Retina (tissue), 1 donor: Measurements from ENCODE around the gene CCDC27.

Experiments
- DNase-seq: peaks from one replicate; pipeline ENCODE4 v3.0.0-alpha.2; 2016

CCDC27 gene

DNA sequence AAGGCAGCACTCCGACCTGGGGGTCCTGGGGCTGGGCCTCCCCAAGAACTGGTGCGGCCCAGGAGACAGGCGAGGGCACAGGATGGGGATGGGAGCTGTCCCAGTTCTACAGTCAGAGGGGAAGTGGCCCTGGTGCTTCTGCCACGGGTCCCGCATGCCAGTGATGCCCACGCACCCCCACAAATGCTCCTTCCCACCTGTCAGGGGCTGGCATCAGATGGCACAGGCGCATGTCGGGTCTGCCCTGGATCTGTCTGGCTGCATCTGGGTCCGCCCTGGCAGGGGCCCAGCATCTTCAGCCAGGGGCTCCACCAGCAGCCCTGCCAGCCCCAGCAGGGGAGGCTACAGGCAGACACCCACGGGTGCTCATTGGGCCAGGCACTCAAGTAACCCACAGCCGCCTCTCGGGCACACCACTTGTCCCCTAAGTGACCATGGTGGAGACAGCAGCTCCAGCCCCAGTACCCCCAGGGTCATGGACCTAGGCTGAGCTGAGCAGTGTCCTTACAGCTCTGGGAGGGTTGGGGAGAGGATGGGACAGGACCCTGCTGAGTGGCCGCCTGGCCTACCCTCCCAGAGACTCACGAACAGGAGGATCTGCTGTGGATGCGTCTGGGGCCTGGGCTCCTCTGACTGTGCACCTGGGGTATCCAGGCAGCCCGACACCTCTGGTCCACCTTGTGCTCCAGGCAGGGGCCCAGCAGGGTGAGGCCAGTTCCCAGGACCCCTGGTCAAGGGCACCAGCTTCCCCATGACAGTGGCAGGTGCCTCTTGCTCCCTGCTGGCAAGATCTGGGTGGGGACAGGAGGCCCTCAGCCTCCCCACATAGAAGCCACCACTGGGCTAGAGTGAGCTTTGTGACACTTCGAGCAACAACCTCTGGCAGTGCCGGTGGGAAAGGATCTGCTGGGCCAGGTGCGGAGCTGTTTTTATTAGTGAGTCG is 25.7 kb downstream of the CCDC27 start:
- no peak for DNase-seq

- no peak for DNase-seq
These were observed 26.5 kb downstream of the CCDC27 start for GRCh38 chr1:3778590-3779264.

DNA sequence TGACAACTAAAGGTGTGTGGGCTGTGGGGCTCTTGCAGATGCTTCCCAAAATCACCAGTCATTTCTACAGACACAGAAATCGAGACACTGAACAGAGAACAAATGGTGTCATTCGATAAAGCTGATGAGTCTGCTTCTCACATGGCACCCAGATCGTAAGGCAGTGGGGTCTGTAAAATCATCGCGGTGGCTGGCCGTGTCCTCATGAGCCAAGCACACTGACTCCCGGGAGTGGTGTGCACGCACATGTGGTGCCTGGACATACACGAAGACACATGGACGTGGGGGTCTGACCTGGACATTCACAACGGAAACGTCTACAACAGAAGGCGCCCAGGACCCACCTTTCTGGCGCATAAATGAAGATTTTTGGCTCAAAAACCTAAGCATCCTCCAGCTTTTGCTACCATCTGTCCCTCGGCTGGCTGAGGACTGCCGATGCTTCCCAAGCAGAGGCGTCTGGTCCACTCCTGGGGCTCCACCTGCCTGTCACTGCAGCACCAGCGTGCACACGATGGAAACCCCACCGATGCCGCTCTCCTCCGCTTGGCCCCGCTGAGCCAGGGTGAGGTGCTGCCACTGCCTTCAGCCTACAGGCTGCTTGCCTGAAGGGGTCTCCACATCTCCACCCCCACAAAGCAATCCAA is 27.1 kb downstream of the CCDC27 start:
- DNase-seq, result no peak

DNA sequence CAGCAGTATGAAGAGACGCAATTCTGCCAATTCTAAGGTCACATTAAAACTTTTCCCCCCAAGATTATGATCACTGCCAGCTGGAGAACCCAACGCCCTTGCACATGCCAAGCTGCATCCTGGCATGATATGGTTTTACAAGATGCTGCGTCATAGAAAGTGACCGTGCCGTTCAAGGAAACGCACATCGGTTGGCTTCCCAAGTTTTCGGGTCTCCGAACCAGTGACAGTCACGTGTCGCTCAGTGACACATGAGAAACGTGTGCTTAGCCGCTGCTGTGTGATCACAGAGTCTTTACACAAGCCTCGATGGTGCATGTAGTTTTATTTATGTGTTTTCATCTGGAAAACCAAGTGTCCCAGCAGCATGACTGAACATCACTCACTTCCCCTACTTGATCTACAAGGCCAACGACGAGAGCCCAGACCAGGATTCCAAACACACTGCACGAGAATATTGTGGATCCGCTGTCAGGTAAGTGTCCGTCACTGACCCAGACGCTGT is 27.7 kb downstream of the CCDC27 start:
- no peak for DNase-seq

- DNase-seq, result no peak
These were observed 28.7 kb downstream of the CCDC27 start for GRCh38 chr1:3780901-3781300.

DNA sequence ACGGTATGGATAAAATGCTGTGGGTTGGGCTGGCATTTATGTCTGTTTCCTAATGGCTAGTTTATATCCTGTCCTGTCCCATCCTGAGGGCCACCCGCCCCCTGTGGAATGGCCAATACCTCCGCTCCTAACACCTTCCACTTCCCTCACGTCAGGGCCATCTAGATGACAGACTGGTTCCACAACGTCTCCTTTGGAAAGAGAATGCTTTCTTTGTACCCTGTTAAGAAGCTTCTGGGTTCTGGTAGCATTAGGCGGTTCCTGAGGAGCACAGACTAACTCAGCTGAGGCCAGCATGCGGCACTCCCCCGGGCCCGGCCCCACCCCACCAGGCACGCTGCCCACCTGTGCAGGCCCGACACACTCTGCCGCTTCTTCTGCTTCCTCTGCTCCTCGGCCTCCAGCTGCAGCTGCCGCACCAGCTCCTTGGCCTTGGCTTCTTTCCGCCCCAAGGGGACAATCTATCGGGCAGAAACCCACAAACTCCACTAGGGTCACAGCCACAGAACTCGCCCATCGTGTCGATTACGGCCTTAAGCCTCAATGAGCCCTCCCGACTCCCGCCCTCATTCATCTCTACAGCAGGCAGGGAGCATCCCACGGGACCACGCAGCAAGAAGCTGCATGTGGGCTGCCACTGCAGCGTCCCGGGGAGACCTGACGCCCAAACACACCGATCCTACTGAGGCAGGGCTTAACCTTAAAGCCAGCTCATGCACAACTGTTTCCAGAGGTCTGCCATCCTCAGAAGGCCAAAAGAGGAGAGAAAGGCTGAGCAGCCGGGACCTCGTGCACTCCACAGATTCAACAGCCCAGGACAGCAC is 31.6 kb downstream of the CCDC27 start:
- no peak for DNase-seq

DNA sequence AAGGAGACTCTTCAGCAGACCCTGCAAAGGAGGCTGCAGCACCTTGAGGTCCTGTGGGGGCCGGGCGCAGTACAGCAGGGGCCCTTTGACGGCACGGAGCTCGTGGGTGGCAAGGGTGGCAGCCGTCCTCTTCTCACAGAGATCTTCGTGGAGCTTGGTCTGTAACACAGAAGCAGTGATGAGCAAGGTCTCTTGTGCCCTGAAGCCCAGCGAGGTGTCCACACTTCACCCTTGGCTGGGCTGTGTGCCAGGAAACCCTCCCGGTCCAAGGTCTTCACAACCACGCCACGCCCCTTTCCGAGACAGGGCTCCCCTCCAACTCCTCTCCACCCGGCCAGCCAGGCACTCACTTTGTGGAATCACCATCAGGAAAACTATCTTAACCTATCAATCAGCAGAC is 32.8 kb downstream of the CCDC27 start:
- DNase-seq, result no peak

DNA sequence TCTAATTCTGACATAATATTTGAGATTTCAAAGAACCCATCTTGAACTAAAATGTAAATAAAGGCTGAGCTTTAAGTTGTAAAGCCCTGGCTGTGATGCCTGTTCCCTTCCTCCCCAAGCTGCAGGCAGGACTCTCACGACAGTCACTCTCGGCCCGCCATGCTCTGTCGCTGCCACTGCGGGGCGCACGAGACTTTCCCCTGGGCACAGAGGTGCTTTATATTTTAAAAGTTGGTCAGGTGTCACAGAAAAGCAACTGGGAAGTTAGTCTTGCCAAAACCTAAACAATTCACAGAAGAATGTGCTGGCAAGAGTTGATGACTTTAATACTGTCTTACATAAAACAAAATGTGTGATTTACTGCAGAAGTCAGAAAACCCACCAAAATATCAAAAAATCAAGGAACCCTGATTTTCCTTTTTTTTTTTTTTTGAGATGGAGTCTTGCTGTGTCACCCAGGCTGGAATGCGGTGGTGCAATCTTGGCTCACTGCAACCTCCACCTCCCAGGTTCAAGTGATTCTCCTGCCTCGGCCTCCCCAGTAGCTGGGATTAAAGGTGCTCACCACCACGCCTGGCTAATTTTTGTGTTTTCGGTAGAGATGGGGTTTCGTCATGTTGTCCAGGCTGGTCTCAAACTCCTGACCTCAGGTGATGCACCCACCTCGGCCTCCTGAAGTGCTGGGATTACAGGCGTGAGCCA is 33.4 kb downstream of the CCDC27 start:
- no peak for DNase-seq

DNA sequence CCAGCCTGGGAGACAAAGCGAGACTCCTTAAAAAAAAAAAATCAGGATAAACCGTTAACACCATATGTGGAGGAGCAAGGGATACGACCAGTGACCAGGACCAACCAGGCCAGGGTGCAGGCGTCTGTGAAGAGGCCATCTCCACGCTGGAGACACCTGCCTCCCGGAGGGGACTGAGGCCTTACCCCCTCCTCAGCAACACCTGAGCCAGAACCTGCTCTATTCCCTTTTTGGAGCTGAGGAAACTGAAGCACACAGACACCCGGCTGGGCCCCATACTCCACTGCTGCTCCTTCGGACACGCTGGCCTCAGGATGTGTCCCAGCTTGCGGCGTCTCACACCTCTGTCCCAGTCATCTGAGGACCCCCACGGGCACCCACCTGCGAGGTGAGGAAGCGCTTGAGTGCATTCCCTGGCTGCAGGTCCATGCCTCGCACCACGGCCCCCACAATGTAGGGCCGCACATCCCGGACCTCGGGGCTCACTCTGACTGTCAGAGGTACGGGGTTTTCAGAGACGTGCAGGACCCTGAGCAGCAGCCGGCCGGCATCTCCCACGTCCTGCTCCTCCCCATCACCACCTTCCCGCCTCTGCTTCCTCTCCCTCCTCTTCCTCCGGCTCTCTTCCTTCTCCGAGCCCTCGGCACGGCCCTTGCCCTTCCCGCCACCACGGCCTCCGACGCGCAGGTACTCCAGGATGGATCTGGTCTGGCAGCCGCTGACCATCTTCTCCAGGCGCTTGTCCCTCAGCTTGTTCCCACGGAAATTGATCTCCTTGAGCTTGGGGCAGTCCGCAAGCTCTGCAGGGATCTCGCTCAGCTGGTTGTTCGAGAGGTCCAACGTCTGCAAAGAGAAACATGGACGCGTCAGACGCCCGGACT is 34.5 kb downstream of the CCDC27 start:
- no peak for DNase-seq

- no peak for DNase-seq
These were observed 35.1 kb downstream of the CCDC27 start for GRCh38 chr1:3787349-3787715.

DNA sequence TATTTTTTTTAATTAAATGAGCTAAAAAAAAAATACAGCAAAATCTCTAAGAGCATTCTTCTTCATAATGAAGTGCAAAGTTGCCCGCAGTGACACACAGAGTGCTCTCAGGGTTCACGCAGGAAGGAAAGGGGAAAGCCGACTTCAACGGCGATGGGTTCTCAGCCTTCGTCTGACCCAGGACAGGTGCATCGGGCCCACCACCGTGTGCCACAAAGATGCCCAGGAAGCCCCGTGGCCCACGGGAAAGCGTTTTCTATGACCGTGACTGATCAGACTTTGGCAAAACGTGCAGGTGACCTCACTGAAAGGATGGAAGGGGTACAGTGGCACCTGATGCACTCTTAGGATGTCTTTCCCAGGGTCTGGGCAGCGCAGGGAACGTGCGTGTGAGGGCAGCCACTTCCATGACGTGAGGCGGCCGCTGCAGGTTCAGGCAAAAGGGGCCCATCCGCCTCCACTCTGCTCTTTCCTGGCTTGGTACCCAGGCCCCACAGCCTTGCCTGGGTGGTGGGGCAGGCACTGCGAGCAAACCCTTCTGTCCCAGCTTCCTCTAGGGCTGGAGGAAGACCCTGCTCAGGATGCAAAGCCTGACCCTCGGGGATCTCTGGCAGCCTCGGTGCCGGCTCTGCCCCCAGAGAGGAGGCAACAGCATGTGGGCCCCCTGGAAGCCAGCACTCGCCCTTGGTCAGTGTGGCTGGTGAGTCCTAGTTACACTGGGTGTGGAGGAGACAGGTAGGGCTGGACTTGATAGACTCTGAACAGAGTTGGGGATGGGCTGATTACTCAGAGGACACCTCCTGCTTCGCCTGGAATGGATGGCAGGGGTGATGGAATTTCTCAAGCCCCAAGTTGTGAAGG is 35.7 kb downstream of the CCDC27 start:
- no peak for DNase-seq

- no peak for DNase-seq
These were observed 36.6 kb downstream of the CCDC27 start for GRCh38 chr1:3788756-3789420.

- no peak for DNase-seq
These were observed 37.4 kb downstream of the CCDC27 start for GRCh38 chr1:3789421-3790300.

GRCh38 chr1:3790500-3790923 is 38.3 kb downstream of the CCDC27 start:
- DNase-seq, result no peak

GRCh38 chr1:3790952-3791351 is 38.7 kb downstream of the CCDC27 start:
- DNase-seq, result no peak

- no peak for DNase-seq
These were observed 43.4 kb downstream of the CCDC27 start for GRCh38 chr1:3795453-3796214.
